Measurements from ENCODE around the gene SORCS3. TPM values are rescaled to one million over a fixed set of nuclear protein-coding genes. Genes with fewer than 3 reads are reported as not detected.

Gene SORCS3
- total RNA-seq, 1 experiment from 2014 or later = not detected

DNA sequence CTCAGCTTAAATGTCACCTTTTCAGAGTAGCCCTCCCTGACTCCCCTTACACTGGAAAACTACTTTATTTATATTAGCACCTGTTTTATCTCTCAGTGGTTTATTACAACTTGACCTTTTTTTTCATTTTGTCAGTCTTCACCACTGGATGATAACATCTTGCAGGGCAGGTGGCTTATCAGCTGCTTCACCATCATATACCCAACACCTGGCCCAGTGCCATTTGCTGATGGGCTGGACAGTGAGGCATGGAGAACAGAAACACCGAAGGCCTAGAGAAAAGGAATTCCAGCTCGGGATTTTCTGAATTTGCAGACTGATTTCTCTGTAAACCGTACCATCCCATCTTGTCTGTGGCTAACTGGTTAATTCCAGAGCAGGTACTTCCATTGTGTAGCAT is 48.5 kb downstream of the SORCS3 start:
- CTCF ChIA-PET = no interaction called here
- no peaks in the 10 kb centered on the region for H3K9me3 ChIP-seq (ENCODE audit: control insufficient read depth in 1 of 2, insufficient read depth in 1 of 2, low read depth in 1 of 2, low read length in 2 of 2)
- H3K4me3 ChIP-seq (replicated peaks in 1 of 2; ENCODE audit: low read depth in 1 of 2, low read length in 2 of 2) = no peak overlapping the region
- no peak overlapping the region for H3K4me2 ChIP-seq (ENCODE audit: low read length)
- POLR2A ChIA-PET = no interaction called here
- H3K9ac ChIP-seq (ENCODE audit: low read length) = no peak overlapping the region
- RAD21 ChIA-PET (ENCODE audit: low non-redundant PET in 1 of 2, low total read pairs in 2 of 2, uncharacterized antibody in 2 of 2, unreplicated experiment in 2 of 2) = no interaction called here
- no peak overlapping the region for H3K27ac ChIP-seq (ENCODE audit: low read depth, low read length)
- no peaks in the 10 kb centered on the region for H3K4me1 ChIP-seq (ENCODE audit: control insufficient read depth in 1 of 2, insufficient read depth in 2 of 2, low read length in 2 of 2)
- BruUV-seq (replicated peaks) = no TSS peak
- DNase-seq (ENCODE audit: low read depth, low spot score) (no peak), ATAC-seq (no peak)
- intact Hi-C loops (cut with micrococcal nuclease) = no loop called here
- H2AFZ ChIP-seq (ENCODE audit: low read depth, low read length, poor library complexity, severe bottlenecking) = no peak overlapping the region
- H3K79me2 ChIP-seq (ENCODE audit: insufficient read depth, low read length) = no peaks in the 10 kb centered on the region
- no peaks in the 10 kb centered on the region for H4K20me1 ChIP-seq (ENCODE audit: insufficient read depth)
- H3K36me3 ChIP-seq (ENCODE audit: control insufficient read depth in 1 of 2, insufficient read depth in 2 of 2, low read length in 2 of 2) = no peaks in the 10 kb centered on the region
- TF ChIP-seq CEBPB (IDR thresholded peaks at IDR 0.05; ENCODE audit: low read depth) (no peak), POLR2A (IDR thresholded peaks at IDR 0.05; ENCODE audit: borderline replicate concordance, extremely low read depth, insufficient read depth, insufficient read length) (no peak), TCF7L2 (IDR thresholded peaks at IDR 0.05; ENCODE audit: borderline replicate concordance, extremely low read depth, insufficient read depth, insufficient read length) (no peak), SRF (IDR thresholded peaks at IDR 0.05; ENCODE audit: low read depth) (no peak), RAD21 (IDR thresholded peaks at IDR 0.05; ENCODE audit: low read depth) (no peak), EZH2phosphoT487 (IDR thresholded peaks at IDR 0.05; ENCODE audit: borderline replicate concordance) (no peak), POLR2AphosphoS5 (IDR thresholded peaks at IDR 0.05; ENCODE audit: low read depth, low read length) (no peak)
- TF ChIP-seq, protein P1, sequence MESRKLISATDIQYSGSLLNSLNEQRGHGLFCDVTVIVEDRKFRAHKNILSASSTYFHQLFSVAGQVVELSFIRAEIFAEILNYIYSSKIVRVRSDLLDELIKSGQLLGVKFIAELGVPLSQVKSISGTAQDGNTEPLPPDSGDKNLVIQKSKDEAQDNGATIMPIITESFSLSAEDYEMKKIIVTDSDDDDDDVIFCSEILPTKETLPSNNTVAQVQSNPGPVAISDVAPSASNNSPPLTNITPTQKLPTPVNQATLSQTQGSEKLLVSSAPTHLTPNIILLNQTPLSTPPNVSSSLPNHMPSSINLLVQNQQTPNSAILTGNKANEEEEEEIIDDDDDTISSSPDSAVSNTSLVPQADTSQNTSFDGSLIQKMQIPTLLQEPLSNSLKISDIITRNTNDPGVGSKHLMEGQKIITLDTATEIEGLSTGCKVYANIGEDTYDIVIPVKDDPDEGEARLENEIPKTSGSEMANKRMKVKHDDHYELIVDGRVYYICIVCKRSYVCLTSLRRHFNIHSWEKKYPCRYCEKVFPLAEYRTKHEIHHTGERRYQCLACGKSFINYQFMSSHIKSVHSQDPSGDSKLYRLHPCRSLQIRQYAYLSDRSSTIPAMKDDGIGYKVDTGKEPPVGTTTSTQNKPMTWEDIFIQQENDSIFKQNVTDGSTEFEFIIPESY (IDR thresholded peaks at IDR 0.05; ENCODE audit: extremely low read depth, insufficient replicate concordance, low read length) = no peak
- TF ChIP-seq, protein P2, sequence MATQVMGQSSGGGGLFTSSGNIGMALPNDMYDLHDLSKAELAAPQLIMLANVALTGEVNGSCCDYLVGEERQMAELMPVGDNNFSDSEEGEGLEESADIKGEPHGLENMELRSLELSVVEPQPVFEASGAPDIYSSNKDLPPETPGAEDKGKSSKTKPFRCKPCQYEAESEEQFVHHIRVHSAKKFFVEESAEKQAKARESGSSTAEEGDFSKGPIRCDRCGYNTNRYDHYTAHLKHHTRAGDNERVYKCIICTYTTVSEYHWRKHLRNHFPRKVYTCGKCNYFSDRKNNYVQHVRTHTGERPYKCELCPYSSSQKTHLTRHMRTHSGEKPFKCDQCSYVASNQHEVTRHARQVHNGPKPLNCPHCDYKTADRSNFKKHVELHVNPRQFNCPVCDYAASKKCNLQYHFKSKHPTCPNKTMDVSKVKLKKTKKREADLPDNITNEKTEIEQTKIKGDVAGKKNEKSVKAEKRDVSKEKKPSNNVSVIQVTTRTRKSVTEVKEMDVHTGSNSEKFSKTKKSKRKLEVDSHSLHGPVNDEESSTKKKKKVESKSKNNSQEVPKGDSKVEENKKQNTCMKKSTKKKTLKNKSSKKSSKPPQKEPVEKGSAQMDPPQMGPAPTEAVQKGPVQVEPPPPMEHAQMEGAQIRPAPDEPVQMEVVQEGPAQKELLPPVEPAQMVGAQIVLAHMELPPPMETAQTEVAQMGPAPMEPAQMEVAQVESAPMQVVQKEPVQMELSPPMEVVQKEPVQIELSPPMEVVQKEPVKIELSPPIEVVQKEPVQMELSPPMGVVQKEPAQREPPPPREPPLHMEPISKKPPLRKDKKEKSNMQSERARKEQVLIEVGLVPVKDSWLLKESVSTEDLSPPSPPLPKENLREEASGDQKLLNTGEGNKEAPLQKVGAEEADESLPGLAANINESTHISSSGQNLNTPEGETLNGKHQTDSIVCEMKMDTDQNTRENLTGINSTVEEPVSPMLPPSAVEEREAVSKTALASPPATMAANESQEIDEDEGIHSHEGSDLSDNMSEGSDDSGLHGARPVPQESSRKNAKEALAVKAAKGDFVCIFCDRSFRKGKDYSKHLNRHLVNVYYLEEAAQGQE (IDR thresholded peaks at IDR 0.05; ENCODE audit: low read depth) = no peak
- H3K9me2 ChIP-seq (ENCODE audit: insufficient read depth) = no peaks in the 10 kb centered on the region
- H3K27me3 ChIP-seq (ENCODE audit: insufficient read depth, low read length) = peaks cover 49% of the 10 kb centered on the region
